GM12892 (cell line): Measurements from ENCODE around the gene BBIP1.

Source experiments
- POLR2A ChIP-seq: IDR thresholded peaks from 2 replicates; pipeline ENCODE4 v1.6.1; 2011; ENCODE audit warnings: low read depth, low read length, control low read depth
- POLR2AphosphoS5 ChIP-seq: IDR thresholded peaks from 2 replicates; pipeline ENCODE4 v1.6.1; 2011; ENCODE audit warnings: low read depth, low read length, control low read depth
- TAF1 ChIP-seq: IDR thresholded peaks from 2 replicates; pipeline ENCODE4 v1.6.1; 2011; ENCODE audit warnings: low read depth, mild to moderate bottlenecking, control low read depth, low read length, borderline replicate concordance

DNA sequence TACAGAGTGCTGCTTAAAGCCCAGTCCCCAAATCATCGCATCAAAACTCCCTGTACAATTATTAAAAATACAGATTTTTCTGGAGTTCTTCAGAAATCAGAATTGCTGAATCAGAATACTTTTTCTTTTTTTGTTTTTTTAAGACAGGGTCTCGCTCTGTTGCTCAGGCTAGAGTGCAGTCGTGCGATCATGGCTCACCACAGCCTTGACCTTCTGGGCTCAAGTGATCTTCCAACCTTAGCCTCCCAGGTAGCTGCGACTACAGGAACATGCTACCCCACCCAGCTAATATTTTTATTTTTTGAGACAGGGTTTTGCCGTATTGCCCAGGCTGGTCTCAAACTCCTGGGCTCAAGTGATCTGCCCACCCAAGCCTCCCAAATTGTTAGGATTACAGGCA lies 3.9 kb downstream of the BBIP1 start:
- no peak for TF ChIP-seq POLR2A
- no peak for TF ChIP-seq TAF1
- no peak for TF ChIP-seq POLR2AphosphoS5
